AG04449 (cell line): ENCODE results near the gene C3orf80.

Experiments used
- CTCF ChIA-PET: fragments of 350-600 bp; formaldehyde crosslinking; extraction: SDS; loops from one replicate; lab custom pipeline; 2021; ENCODE audit warnings: antibody characterized with exemption; lab: Yijun Ruan, JAX
- POLR2A ChIA-PET: fragments of 400-600, 350-600 bp; formaldehyde crosslinking; extraction: SDS; loops from one replicate; lab custom pipeline; 2020; ENCODE audit warnings: antibody characterized with exemption, inconsistent platforms; lab: Yijun Ruan, JAX
- DNase-seq: peaks from one replicate; pipeline ENCODE4 v3.0.0-alpha.2; 2010; ENCODE audit warnings: low read depth, low spot score
- H3K4me3 ChIP-seq: 2 replicates; pipeline ENCODE4 v1.5.1; 2011; ENCODE audit warnings: low read depth, mild to moderate bottlenecking, control low read depth, low read length
- TF ChIP-seq, protein P1 (sequence below): IDR thresholded peaks from one replicate; pipeline ENCODE4 v1.5.1; 2011; ENCODE audit warnings: mild to moderate bottlenecking, moderate library complexity, low read length, control low read depth, inconsistent platforms; ENCODE audit not compliant: insufficient read depth; ENCODE audit errors: missing control alignments

Gene C3orf80

DNA sequence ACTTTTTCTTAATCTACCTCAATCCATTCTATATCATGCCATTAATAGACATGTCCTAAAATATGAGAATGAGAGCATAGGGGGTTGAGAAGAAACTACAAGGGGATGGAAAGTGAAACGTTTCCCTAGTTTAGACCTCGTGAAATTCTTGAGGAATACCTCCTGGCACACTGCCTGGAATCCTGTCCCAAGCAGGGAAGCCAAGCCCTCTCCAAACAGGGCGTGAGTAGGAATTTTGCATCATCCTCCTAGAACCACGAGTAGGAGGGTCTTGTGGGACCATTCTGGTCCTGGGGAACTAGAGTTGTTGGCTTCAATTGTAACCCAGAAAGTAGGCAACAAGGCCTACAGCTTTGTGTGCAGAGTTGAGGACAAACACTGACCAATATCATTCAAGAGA lies 19.6 kb upstream of the C3orf80 start:
- DNase-seq = no peak
- no peak overlapping the region for H3K4me3 ChIP-seq
- TF ChIP-seq, protein P1, sequence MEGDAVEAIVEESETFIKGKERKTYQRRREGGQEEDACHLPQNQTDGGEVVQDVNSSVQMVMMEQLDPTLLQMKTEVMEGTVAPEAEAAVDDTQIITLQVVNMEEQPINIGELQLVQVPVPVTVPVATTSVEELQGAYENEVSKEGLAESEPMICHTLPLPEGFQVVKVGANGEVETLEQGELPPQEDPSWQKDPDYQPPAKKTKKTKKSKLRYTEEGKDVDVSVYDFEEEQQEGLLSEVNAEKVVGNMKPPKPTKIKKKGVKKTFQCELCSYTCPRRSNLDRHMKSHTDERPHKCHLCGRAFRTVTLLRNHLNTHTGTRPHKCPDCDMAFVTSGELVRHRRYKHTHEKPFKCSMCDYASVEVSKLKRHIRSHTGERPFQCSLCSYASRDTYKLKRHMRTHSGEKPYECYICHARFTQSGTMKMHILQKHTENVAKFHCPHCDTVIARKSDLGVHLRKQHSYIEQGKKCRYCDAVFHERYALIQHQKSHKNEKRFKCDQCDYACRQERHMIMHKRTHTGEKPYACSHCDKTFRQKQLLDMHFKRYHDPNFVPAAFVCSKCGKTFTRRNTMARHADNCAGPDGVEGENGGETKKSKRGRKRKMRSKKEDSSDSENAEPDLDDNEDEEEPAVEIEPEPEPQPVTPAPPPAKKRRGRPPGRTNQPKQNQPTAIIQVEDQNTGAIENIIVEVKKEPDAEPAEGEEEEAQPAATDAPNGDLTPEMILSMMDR = no peak
- CTCF ChIA-PET = no interaction called here
- POLR2A ChIA-PET = no interaction called here

DNA sequence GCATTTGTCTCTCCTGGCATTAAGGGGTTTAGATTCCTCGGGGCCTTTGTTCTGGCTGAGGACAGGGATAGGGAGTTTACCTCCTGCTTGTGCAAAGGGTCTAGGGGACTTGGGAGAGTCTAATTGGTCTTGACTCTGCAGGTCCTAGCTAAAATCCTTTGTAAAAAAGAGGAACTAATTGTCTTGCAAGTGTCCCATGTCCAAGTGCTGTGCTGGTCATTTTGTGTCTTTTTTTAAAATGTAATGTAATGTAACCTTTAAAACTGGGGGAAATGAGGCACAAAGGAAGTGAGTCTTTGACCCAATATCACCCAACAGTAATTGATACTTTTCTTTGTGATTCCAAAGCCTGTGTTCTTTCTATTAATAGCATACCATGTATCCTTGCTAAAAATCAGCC lies 14.9 kb upstream of the C3orf80 start:
- TF ChIP-seq, protein P1 = no peak
- CTCF ChIA-PET = interaction anchor here (0.6 to 4.2 kb wide), 17 partner anchors 9 to 204 kb away, joined by 3 to 35 read pairs (median 4); partner anchors contain the start of gene C3orf80
- POLR2A ChIA-PET = no interaction called here
- no peak for DNase-seq
- no peak overlapping the region for H3K4me3 ChIP-seq

DNA sequence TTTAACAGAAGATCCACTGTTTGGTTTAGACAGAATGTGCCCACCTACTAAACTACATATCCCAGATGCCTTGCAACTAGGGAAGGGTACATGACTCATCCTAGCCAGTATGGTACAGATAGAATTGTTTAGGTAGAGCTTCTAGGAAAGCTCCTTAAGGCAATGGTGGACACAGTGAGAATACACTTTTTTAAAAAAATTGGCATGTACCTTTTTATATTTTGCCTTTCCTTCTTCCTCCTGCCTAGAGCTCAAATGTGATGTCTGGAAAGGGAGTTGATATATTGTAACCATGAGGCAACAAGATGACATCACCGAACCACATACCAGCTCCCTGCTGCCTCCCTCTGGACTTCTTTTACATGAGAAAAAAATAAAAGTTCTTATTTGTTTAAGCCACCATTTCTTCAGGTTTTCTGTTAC lies 14.4 kb upstream of the C3orf80 start:
- POLR2A ChIA-PET = no interaction called here
- DNase-seq = peak; percentile 7
- CTCF ChIA-PET = interaction anchor here (0.7 to 4.2 kb wide), 19 partner anchors 9 to 204 kb away, joined by 3 to 35 read pairs (median 4); partner anchors contain the start of gene C3orf80
- TF ChIP-seq, protein P1 = peak; percentile 24
- H3K4me3 ChIP-seq = no peak overlapping the region

DNA sequence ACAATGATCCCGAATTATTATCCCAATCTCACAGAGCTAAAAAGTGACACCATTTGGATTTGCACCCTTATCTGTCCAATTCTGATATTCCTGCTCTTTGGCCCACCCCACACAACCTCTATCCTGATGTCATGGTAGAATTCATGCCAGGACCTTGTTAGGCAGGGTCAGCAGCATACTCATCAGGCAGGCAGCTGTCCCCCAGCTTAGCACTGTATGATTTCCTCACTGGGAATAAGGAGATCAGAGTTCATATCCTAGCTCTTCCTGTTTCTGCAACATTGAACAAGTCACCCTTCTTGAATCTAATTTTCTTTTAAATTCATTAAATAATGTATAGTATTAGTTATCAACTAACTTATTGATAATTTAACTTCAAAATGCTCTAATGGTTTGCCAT lies 12.0 kb upstream of the C3orf80 start:
- DNase-seq = no peak
- POLR2A ChIA-PET = no interaction called here
- H3K4me3 ChIP-seq = no peak overlapping the region
- CTCF ChIA-PET = interaction anchor here (1.6 kb wide), 1 partner anchor 50 kb away, joined by 5 read pairs; no protein-coding TSS in a partner anchor
- TF ChIP-seq, protein P1 = no peak

DNA sequence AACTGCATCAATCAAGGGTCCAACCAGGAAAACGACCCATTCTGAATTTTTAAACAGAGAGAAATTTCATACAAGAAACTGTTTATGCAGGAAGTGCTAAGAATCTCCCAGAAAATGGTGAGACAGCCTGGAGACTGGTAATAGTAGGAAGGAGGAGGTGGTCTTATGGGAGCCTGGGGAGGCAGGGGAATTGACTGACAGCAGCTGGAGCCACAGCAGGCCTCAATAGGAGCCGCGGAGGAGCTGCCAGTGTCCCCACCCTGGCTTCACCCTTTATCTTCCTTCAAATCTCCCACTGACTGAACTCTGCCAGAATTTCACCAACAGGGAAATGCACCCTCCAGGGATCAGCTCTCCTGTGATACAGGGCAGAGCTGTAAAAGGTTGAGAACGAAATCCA lies 7.5 kb upstream of the C3orf80 start:
- no peak for DNase-seq
- TF ChIP-seq, protein P1 = no peak
- ChIA-PET CTCF (interaction anchor here (0.8 kb wide), 1 partner anchor 13 kb away, joined by 3 read pairs; no protein-coding TSS in a partner anchor), POLR2A (no interaction called here)
- H3K4me3 ChIP-seq = no peak overlapping the region

DNA sequence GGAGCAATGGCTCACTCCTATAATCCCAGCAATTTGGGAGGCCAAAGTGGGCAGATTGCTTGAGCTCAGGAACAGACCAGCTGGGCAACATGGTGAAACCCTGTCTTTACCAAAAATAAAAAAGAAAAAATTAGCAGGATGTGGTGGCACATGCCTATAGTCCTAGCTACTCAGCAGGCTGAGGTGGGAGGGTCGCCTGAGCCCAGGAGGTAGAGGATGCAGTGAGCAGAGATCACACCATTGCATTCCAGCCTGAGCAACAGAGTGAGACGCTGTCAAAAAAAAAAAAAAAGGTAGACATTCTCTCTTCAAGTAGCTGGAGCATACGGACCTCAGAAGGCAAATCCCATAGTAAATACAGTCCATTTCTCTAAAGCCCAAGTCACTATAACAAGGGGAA lies 7.1 kb upstream of the C3orf80 start:
- no peak overlapping the region for H3K4me3 ChIP-seq
- CTCF ChIA-PET = interaction anchor here (0.8 to 1.8 kb wide), 2 partner anchors 13 to 55 kb away, joined by 3 to 7 read pairs; no protein-coding TSS in a partner anchor
- TF ChIP-seq, protein P1 = no peak
- POLR2A ChIA-PET = no interaction called here
- no peak for DNase-seq
